SJCRH30 (cell line): Measurements from ENCODE around the gene LDB3. TPM values are rescaled to one million over a fixed set of nuclear protein-coding genes. Genes with fewer than 3 reads are reported as not detected.

ENCODE experiments used
- DNase-seq, 2 experiments: peaks; one replicate each; pipeline ENCODE4 v3.0.0-alpha.2; 2015 to 2020
- H3K27ac ChIP-seq: fragments of 250-450 bp; sonication (Bioruptor Pico); 2 replicates; pipeline ENCODE4 v1.5.1; 2020; ENCODE audit warnings: mild to moderate bottlenecking, moderate library complexity
- H3K27me3 ChIP-seq: fragments of 250-450 bp; sonication (Bioruptor Pico); 2 replicates; pipeline ENCODE4 v1.5.1; 2020; ENCODE audit warnings: mild to moderate bottlenecking, moderate library complexity
- H3K36me3 ChIP-seq: fragments of 250-450 bp; sonication (Bioruptor Pico); 2 replicates; pipeline ENCODE4 v1.5.1; 2020; ENCODE audit warnings: mild to moderate bottlenecking, moderate library complexity
- H3K4me1 ChIP-seq: fragments of 250-450 bp; sonication (Bioruptor Pico); 2 replicates; pipeline ENCODE4 v1.5.1; 2020; ENCODE audit warnings: mild to moderate bottlenecking, moderate library complexity
- H3K4me3 ChIP-seq: fragments of 250-450 bp; sonication (Bioruptor Pico); 2 replicates; pipeline ENCODE4 v1.5.1; 2020; ENCODE audit warnings: mild to moderate bottlenecking, moderate library complexity
- H3K9me3 ChIP-seq: fragments of 250-450 bp; sonication (Bioruptor Pico); replicated peaks from 2 replicates; pipeline ENCODE4 v1.5.1; 2020; ENCODE audit warnings: mild to moderate bottlenecking, moderate library complexity
- total RNA-seq: library from RNA; depleted of rRNA; stranded (reverse); fragments of >200 nt; shearing (Covaris generic); gene quantifications from 2 replicates; pipeline ENCODE4 v1.2.3, GENCODE V29; 2014

The LDB3 gene
- total RNA-seq, 1 experiment from 2014 or later: 0.59 TPM

- no peak for DNase-seq
- no peaks in the 10 kb centered on the region for H3K27me3 ChIP-seq
- no peaks in the 10 kb centered on the region for H3K9me3 ChIP-seq
- H3K4me3 ChIP-seq: no peak overlapping the region
- no peak overlapping the region for H3K27ac ChIP-seq
- H3K4me1 ChIP-seq: peaks cover 10% of the 10 kb centered on the region
- H3K36me3 ChIP-seq: no peaks in the 10 kb centered on the region
These were observed 11.3 kb upstream of the LDB3 start for GRCh38 chr10:86657011-86657395.

DNA sequence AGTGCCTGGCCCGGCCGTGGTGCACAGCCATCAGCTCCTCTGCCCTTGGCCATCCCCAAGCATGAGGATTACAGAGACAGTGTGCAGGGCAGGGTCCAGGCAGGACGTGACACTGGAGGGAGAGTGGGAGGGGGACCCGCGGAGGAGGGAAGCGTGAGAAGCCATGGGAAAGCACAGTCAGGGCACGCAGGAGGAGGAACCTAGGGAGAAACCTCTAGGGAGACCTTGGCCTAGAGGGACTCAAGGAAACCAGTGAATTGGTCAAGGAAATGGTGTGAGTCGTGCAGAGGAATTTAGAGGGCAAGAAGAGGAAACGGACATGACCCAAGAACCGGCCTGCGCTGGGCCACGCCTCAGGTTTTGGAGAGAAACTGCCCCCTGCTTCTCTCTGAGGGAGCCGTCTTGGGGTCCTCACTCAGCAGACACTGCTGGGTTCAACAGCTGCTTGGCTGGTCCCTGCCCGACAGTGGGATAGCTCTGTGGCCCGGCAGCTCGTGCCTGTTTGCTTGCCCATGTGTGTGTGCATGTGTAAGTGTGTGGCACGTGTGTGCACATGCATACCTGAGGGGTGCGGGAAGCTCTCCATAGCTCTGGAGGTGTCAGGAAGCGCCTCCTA, 10.8 kb upstream of the LDB3 start:
- no peak for DNase-seq
- Histone ChIP-seq H3K27ac (no peak overlapping the region), H3K27me3 (no peaks in the 10 kb centered on the region), H3K36me3 (no peaks in the 10 kb centered on the region), H3K4me1 (peaks cover 6% of the 10 kb centered on the region), H3K9me3 (no peaks in the 10 kb centered on the region), H3K4me3 (no peak overlapping the region)

DNA sequence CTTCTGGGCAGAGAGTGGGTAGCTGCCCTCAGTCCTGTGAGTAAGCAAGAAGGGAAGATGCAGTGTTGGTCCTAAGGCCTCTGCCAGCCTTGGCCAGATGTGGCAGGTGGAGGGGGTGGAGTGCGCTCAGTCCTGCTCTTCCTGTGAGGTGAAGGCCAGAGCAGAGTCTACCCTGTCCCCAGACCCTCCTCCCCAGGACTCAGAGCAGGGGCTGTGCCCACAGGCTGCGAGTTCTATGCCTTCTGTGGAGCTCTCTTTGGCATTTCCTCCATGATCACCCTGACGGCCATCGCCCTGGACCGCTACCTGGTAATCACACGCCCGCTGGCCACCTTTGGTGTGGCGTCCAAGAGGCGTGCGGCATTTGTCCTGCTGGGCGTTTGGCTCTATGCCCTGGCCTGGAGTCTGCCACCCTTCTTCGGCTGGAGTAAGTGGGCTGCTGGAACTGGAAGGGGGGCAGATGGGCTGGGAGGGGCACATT, 10.0 kb upstream of the LDB3 start:
- no peaks in the 10 kb centered on the region for H3K9me3 ChIP-seq

DNA sequence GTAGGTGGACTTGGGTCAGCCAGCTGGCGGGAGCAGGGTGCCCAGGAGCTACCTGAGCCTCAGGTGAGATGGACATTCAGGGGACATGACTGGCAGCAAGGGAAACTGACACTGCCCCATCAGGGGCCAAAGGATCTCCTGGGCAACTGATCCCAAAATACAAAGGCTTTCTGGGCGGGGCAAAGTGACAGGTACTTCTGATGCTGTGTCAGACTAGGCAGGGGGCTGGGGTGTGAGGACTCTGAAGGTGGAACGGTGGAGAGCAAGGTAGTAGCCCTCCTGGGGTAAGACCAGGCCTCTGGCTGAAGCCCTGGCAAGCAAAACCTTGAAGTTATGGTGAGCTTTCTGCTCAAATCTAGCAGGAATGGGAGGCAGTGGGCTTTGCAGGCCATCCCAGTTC, 9.6 kb upstream of the LDB3 start:
- H3K27me3 ChIP-seq: no peaks in the 10 kb centered on the region
- H3K36me3 ChIP-seq: no peaks in the 10 kb centered on the region
- no peak overlapping the region for H3K27ac ChIP-seq
- H3K4me1 ChIP-seq: peaks cover under 1% of the 10 kb centered on the region; the same call in 1 of the 2 replicates
- H3K4me3 ChIP-seq: no peak overlapping the region
- no peaks in the 10 kb centered on the region for H3K9me3 ChIP-seq
- no peak for DNase-seq

More for the DNA sequence above, 10.0 kb upstream of the LDB3 start:
- no peaks in the 10 kb centered on the region; the same call in 1 of the 2 replicates for H3K4me1 ChIP-seq
- no peaks in the 10 kb centered on the region for H3K27me3 ChIP-seq
- H3K27ac ChIP-seq: no peak overlapping the region
- H3K36me3 ChIP-seq: no peaks in the 10 kb centered on the region
- DNase-seq: peak in 1 of 2 experiments; percentile 1
- no peak overlapping the region for H3K4me3 ChIP-seq

- H3K27me3 ChIP-seq: no peaks in the 10 kb centered on the region
- peaks cover 5% of the 10 kb centered on the region for H3K4me1 ChIP-seq
These were observed 9.1 kb upstream of the LDB3 start for GRCh38 chr10:86659161-86659691.

GRCh38 chr10:86659721-86660453, 8.4 kb upstream of the LDB3 start:
- H3K4me3 ChIP-seq: no peak overlapping the region
- no peak overlapping the region for H3K27ac ChIP-seq
- DNase-seq: no peak
- no peaks in the 10 kb centered on the region for H3K9me3 ChIP-seq
- no peaks in the 10 kb centered on the region for H3K36me3 ChIP-seq
- H3K4me1 ChIP-seq: peaks cover 12% of the 10 kb centered on the region
- no peaks in the 10 kb centered on the region for H3K27me3 ChIP-seq

More at GRCh38 chr10:86659161-86659691, 9.1 kb upstream of the LDB3 start:
- no peak overlapping the region for H3K4me3 ChIP-seq
- no peak for DNase-seq
- H3K36me3 ChIP-seq: no peaks in the 10 kb centered on the region
- no peak overlapping the region for H3K27ac ChIP-seq
- no peaks in the 10 kb centered on the region for H3K9me3 ChIP-seq

DNA sequence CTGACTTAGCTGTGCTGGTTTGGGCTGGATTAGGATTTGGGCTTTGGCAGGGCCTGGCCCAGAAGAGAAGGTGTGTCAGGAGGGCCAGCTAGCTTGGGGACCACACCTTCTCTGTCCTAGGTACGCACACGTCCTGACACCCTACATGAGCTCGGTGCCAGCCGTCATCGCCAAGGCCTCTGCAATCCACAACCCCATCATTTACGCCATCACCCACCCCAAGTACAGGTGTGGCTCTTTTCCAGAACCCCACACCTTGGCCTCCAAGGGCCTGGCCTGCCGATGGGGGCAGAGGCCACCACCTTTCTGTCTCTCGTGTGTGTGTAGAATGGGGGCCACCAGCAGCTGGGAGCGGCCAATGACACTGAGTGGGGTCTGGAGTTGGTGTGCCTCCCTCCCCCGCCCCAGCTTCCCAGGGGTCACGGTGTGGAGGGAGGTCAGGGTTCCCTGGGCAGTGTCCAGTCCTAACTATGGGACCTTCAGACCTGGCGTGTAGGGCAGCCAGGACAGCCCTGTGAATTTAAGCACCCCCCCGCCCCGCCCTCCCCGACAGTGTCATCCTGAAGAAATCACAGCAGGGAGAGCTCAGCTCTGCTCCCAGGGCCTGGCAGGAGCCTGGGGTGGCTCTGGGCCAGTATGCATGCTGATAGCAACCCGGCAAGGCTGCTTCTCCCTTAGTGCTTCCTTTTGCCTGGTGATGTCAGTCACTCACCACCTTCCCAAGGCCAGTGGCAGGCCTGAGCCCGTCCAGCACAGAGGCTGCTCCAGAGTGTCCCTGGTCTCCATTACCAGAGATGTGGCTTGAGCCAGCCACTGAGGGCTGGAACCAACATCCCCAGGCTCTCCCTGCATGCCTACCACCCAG, 6.9 kb upstream of the LDB3 start:
- peak in 1 of 2 experiments; percentile 51 for DNase-seq

DNA sequence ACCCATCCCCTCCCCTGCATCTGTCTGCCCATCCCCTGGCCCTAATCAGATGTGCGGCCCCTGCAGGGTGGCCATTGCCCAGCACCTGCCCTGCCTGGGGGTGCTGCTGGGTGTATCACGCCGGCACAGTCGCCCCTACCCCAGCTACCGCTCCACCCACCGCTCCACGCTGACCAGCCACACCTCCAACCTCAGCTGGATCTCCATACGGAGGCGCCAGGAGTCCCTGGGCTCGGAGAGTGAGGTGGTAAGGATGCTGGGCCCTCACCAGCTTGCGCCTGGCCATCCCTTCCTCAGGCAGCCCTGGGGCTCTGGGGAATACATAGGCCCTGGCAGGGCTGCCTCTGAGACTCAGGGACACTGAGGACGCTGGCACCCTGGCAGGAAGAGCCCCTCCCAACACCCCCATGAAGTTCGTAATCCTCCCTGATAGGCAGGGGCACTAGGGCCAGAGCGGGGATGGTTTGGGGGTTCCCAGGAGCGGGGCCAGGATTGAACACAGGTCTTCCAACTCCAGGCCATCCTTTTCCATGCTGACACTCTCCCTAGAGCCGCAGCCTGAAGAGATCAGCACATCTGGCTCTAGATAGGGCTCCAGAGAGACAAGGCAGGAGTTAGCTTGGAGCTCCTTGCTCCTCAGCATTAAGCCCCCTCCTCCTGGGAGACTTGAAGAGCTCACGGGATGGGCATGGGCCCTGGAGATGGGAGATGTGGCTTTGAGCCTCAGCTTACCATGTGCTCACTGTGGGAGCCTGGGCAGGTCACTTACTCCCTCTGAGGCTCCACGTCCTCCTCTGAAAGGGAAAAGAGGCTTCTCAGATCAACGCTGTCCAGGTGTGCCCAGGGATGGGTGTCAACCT, 5.9 kb upstream of the LDB3 start:
- Histone ChIP-seq H3K9me3 (no peaks in the 10 kb centered on the region), H3K27ac (no peak overlapping the region), H3K36me3 (no peaks in the 10 kb centered on the region), H3K27me3 (no peaks in the 10 kb centered on the region), H3K4me1 (peaks cover 17% of the 10 kb centered on the region), H3K4me3 (no peak overlapping the region)
- no peak for DNase-seq

More for the DNA sequence above, 6.9 kb upstream of the LDB3 start:
- no peaks in the 10 kb centered on the region for H3K9me3 ChIP-seq
- no peaks in the 10 kb centered on the region for H3K36me3 ChIP-seq
- H3K27me3 ChIP-seq: no peaks in the 10 kb centered on the region
- no peak overlapping the region for H3K27ac ChIP-seq
- H3K4me1 ChIP-seq: peaks cover 16% of the 10 kb centered on the region
- no peak overlapping the region for H3K4me3 ChIP-seq

DNA sequence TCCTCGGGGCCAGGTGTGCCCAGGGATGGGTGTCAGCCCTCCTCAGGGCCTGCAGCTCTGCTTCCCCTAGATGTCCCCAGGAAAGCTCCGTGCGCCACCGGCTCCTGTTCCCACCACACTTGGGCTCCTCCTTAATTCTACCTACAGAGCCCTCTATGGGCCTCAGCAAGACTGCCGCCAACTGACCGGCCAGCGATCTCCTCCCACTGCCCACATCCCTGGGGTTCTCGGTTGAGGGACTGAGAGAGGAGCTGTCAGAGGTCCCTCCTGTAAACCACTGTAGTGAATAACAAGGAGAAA, 5.3 kb upstream of the LDB3 start:
- no peak overlapping the region for H3K27ac ChIP-seq
- no peak for DNase-seq
- H3K36me3 ChIP-seq: no peaks in the 10 kb centered on the region
- no peaks in the 10 kb centered on the region for H3K9me3 ChIP-seq
- no peaks in the 10 kb centered on the region for H3K27me3 ChIP-seq
- no peak overlapping the region for H3K4me3 ChIP-seq
- H3K4me1 ChIP-seq: peaks cover 22% of the 10 kb centered on the region

- Histone ChIP-seq H3K27me3 (no peaks in the 10 kb centered on the region), H3K4me3 (no peak overlapping the region), H3K36me3 (no peaks in the 10 kb centered on the region), H3K27ac (no peak overlapping the region), H3K4me1 (peaks cover 26% of the 10 kb centered on the region), H3K9me3 (no peaks in the 10 kb centered on the region)
- no peak for DNase-seq
These were observed 4.6 kb upstream of the LDB3 start for GRCh38 chr10:86663576-86664339.

DNA sequence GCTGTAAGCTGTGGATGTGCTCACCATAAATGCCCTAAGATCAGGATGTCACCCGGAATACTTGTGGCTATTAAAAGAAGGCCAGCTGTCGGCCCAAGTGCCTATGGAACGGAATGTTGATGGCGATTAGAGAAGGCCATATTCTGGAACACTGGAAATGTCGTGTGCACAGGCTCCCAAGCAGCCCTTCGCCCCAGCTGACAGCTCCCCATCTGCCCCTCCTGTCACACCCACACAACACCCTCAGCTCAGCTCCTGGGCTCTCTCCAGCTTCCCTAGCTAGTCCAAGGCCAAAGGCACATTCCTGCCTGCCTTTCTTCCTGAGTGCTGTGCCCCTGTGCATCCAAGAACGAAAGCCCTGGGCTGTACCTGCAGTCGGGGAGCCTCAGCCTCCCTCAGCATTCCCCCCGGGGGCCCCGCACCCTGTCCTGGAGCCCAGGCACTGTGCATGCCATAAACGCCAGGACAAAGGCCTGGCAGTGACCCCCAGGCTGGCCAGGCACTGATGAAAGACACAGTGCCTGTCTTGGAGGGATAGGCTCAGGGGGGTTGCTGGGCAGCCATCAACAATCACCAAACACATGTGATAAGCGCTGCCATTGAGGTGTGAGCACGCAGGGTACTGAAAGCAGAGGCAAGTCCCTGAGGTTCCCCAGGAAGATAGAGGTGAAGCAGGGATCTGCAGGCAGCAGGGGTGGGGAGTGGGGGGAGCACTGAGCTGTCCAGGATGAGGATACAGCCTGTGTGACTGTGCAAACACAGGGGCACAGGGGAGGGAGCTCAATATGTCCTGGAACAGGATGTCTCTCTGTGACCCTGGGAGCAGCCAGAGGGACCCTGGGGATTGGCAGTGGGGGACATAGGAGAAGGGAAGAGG, 3.7 kb upstream of the LDB3 start:
- H3K4me1 ChIP-seq: peaks cover 33% of the 10 kb centered on the region
- peak; percentile 24 to 41 for DNase-seq

GRCh38 chr10:86665218-86665607, 3.1 kb upstream of the LDB3 start:
- H3K36me3 ChIP-seq: no peaks in the 10 kb centered on the region
- peaks cover 36% of the 10 kb centered on the region for H3K4me1 ChIP-seq
- no peak for DNase-seq
- no peaks in the 10 kb centered on the region for H3K9me3 ChIP-seq
- H3K4me3 ChIP-seq: no peak overlapping the region
- no peak overlapping the region for H3K27ac ChIP-seq
- H3K27me3 ChIP-seq: no peaks in the 10 kb centered on the region

More for the DNA sequence above, 3.7 kb upstream of the LDB3 start:
- Histone ChIP-seq H3K27me3 (no peaks in the 10 kb centered on the region), H3K9me3 (no peaks in the 10 kb centered on the region), H3K27ac (no peak overlapping the region), H3K4me3 (no peak overlapping the region), H3K36me3 (no peaks in the 10 kb centered on the region)

GRCh38 chr10:86665868-86666267, 2.4 kb upstream of the LDB3 start:
- peaks cover 36% of the 10 kb centered on the region for H3K4me1 ChIP-seq
- no peak overlapping the region for H3K27ac ChIP-seq
- H3K27me3 ChIP-seq: no peaks in the 10 kb centered on the region
- H3K4me3 ChIP-seq: no peak overlapping the region
- H3K36me3 ChIP-seq: no peaks in the 10 kb centered on the region
- H3K9me3 ChIP-seq: no peaks in the 10 kb centered on the region
- no peak for DNase-seq
